ENCODE measurements around the gene PTPRG. TPM values are rescaled to one million over a fixed set of nuclear protein-coding genes. Genes with fewer than 3 reads are reported as not detected.

PTPRG gene
- total RNA-seq, 1 experiment from 2014 or later, result 0.74 TPM

GRCh38 chr3:62183969-62184368, 622.6 kb downstream of the PTPRG start:
- DNase-seq (ENCODE audit: low read depth, low spot score) (no peak), ATAC-seq (no peak)
- Histone ChIP-seq H3K36me3 (ENCODE audit: control insufficient read depth, insufficient read depth, low read length) (no peaks in the 10 kb centered on the region), H3K4me1 (ENCODE audit: control insufficient read depth, insufficient read depth, low read length) (no peaks in the 10 kb centered on the region), H3K27me3 (ENCODE audit: control insufficient read depth, insufficient read depth, low read length) (no peaks in the 10 kb centered on the region), H3K4me3 (ENCODE audit: low read depth in 2 of 2, low read length in 2 of 2) (no peak overlapping the region), H3K9me3 (ENCODE audit: control insufficient read depth, insufficient read depth, low read depth, low read length) (no peaks in the 10 kb centered on the region), H3K27ac (ENCODE audit: low read length) (no peak overlapping the region)
- POLR2A ChIA-PET, result no interaction called here
- in situ Hi-C loops (cut with HindIII; ENCODE audit: low pct_unique_long_range_greater_than_20kb, low sequenced_read_pairs), result no loop called here
- TF ChIP-seq SIN3A (IDR thresholded peaks at IDR 0.05; ENCODE audit: borderline replicate concordance, insufficient read depth, low read depth, low read length), result no peak
- TF ChIP-seq POLR2AphosphoS5 (IDR thresholded peaks at IDR 0.05; ENCODE audit: low read depth, low read length), result no peak
- no peak for TF ChIP-seq CTCF (IDR thresholded peaks at IDR 0.05)
- no peak for TF ChIP-seq REST (IDR thresholded peaks at IDR 0.05; ENCODE audit: insufficient read depth in 1 of 2, low read depth in 2 of 2, low read length in 1 of 2)
- CTCF ChIA-PET, result no interaction called here
- intact Hi-C loops (cut with micrococcal nuclease; ENCODE audit: unreplicated experiment), result loop anchor here (10.0 kb wide), 1 partner anchor 319 kb away; no protein-coding TSS in a partner anchor
- BruUV-seq (replicated peaks), result no TSS peak

- no peak for DNase-seq (ENCODE audit: low read depth, low spot score)
- ATAC-seq, result no peak
- Histone ChIP-seq H3K4me3 (ENCODE audit: low read depth in 2 of 2, low read length in 2 of 2) (no peak overlapping the region), H3K4me1 (ENCODE audit: control insufficient read depth, insufficient read depth, low read length) (no peaks in the 10 kb centered on the region), H3K27me3 (ENCODE audit: control insufficient read depth, insufficient read depth, low read length) (no peaks in the 10 kb centered on the region), H3K36me3 (ENCODE audit: control insufficient read depth, insufficient read depth, low read length) (no peaks in the 10 kb centered on the region), H3K27ac (ENCODE audit: low read length) (no peak overlapping the region), H3K9me3 (ENCODE audit: control insufficient read depth, insufficient read depth, low read depth, low read length) (no peaks in the 10 kb centered on the region)
- in situ Hi-C loops (cut with HindIII; ENCODE audit: low pct_unique_long_range_greater_than_20kb, low sequenced_read_pairs) (no loop called here), intact Hi-C loops (cut with micrococcal nuclease; ENCODE audit: unreplicated experiment) (loop anchor here (10.0 kb wide), 1 partner anchor 320 kb away; no protein-coding TSS in a partner anchor)
- ChIA-PET POLR2A (no interaction called here), CTCF (no interaction called here)
- TF ChIP-seq TCF7L2 (IDR thresholded peaks at IDR 0.05; ENCODE audit: low read depth, low read length) (no peak), SIN3A (IDR thresholded peaks at IDR 0.05; ENCODE audit: borderline replicate concordance, insufficient read depth, low read depth, low read length) (no peak), REST (IDR thresholded peaks at IDR 0.05; ENCODE audit: insufficient read depth in 1 of 2, low read depth in 2 of 2, low read length in 1 of 2) (no peak), POLR2AphosphoS5 (IDR thresholded peaks at IDR 0.05; ENCODE audit: low read depth, low read length) (no peak), CTCF (IDR thresholded peaks at IDR 0.05) (no peak)
- no TSS peak for BruUV-seq (replicated peaks)
These were observed 623.2 kb downstream of the PTPRG start for GRCh38 chr3:62184559-62184958.

All from Panc1 (cell line).